Hepatocyte (in vitro differentiated cells): ENCODE results near the gene NCS1. TPM values are rescaled to one million over a fixed set of nuclear protein-coding genes. Genes with fewer than 3 reads are reported as not detected.

Experiments
- DNase-seq: peaks from one replicate; pipeline ENCODE4 v3.0.0-alpha.2; 2016; ENCODE audit warnings: low spot score
- H2AFZ ChIP-seq: fragments of 200-600 bp; sonication (generic); 2 replicates; pipeline ENCODE4 v1.6.0; 2016; ENCODE audit warnings: antibody characterized with exemption, mild to moderate bottlenecking
- H3K27ac ChIP-seq: fragments of 200-600 bp; sonication (generic); 2 replicates; pipeline ENCODE4 v1.5.1; 2016; ENCODE audit warnings: mild to moderate bottlenecking
- H3K27me3 ChIP-seq: fragments of 200-600 bp; sonication (generic); 2 replicates; pipeline ENCODE4 v1.6.1; 2016
- H3K36me3 ChIP-seq: fragments of 200-600 bp; sonication (generic); replicated peaks from 2 replicates; pipeline ENCODE4 v1.5.1; 2016; ENCODE audit warnings: low read depth; ENCODE audit not compliant: insufficient read depth
- H3K4me1 ChIP-seq: fragments of 200-600 bp; sonication (generic); 2 replicates; pipeline ENCODE4 v1.5.1; 2016; ENCODE audit warnings: mild to moderate bottlenecking, moderate library complexity; ENCODE audit not compliant: insufficient read depth
- H3K4me2 ChIP-seq: fragments of 200-600 bp; sonication (generic); 2 replicates; pipeline ENCODE4 v1.6.0; 2016
- H3K4me3 ChIP-seq: fragments of 200-600 bp; sonication (generic); 2 replicates; pipeline ENCODE4 v1.5.1; 2016; ENCODE audit warnings: mild to moderate bottlenecking
- H3K79me2 ChIP-seq: fragments of 200-600 bp; sonication (generic); 2 replicates; pipeline ENCODE4 v1.6.0; 2017; ENCODE audit warnings: mild to moderate bottlenecking
- H3K9me2 ChIP-seq: fragments of 200-600 bp; sonication (generic); replicated peaks from 2 replicates; pipeline ENCODE4 v1.6.0; 2017; ENCODE audit warnings: mild to moderate bottlenecking; ENCODE audit not compliant: insufficient read depth
- H3K9me3 ChIP-seq: fragments of 200-600 bp; sonication (generic); 2 replicates; pipeline ENCODE4 v1.5.1; 2016; ENCODE audit warnings: low read depth, mild to moderate bottlenecking
- H4K20me1 ChIP-seq: fragments of 200-600 bp; sonication (generic); 2 replicates; pipeline ENCODE4 v1.6.0; 2016; ENCODE audit warnings: mild to moderate bottlenecking; ENCODE audit not compliant: insufficient read depth, poor library complexity, severe bottlenecking
- EZH2 ChIP-seq: fragments of 200-600 bp; sonication (generic); IDR thresholded peaks from 2 replicates; pipeline ENCODE4 v1.6.1; 2016; ENCODE audit warnings: antibody characterized with exemption, mild to moderate bottlenecking, borderline replicate concordance
- EZH2phosphoT487 ChIP-seq: fragments of 200-600 bp; sonication (generic); IDR thresholded peaks from one replicate; pipeline ENCODE4 v1.6.1; 2018; ENCODE audit warnings: antibody characterized with exemption, mild to moderate bottlenecking, low read depth, moderate library complexity; ENCODE audit not compliant: unreplicated experiment, severe bottlenecking
- WGBS: methylation state at CpG from one replicate; pipeline ENCODE4 v1.1.6; 2016; ENCODE audit warnings: low lambda C conversion rate; ENCODE audit errors: missing lambda C conversion rate; 5-methylcytosine and 5-hydroxymethylcytosine counted together
- polyA plus RNA-seq: library from polyadenylated mRNA; unstranded; fragments of >200 nt; fragmentation: Nextera tagmentation; extraction: Ambion mirVana; gene quantifications from 2 replicates; pipeline ENCODE4 v1.2.1, GENCODE V29; 2016
- total RNA-seq: library from RNA; depleted of rRNA; stranded (reverse); fragments of >200 nt; gene quantifications from 2 replicates; pipeline ENCODE4 v1.2.3, GENCODE V29; 2014
- TF ChIP-seq, protein P1 (sequence below): fragments of 200-600 bp; sonication (generic); IDR thresholded peaks from 2 replicates; pipeline ENCODE4 v1.5.1; 2016; ENCODE audit warnings: antibody characterized with exemption, mild to moderate bottlenecking; ENCODE audit not compliant: poor library complexity

Gene NCS1
- total and polyA plus RNA-seq, 2 experiments from 2014 or later = 16.8 to 25.3 TPM

DNA sequence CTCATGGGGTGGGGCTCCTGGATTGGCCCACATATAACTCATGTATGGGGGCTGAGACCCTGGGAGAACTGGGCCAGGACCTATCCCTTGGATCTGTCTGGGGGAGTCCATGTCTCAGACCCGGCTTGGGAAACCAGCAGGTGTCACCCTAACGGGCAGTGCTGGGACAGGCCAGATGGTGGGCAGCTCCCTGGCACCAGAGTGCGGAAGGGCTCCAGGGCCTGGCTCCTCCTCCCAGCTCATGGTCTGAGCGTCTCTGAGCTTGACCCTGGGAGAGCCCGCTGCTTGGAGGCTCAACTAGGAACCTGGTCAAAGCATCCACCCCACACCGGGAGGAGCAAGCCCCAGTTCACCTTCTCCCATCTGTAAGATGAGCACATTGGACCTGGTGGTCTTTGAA, 15.5 kb upstream of the NCS1 start:
- no peaks in the 10 kb centered on the region for H3K9me2 ChIP-seq
- no peaks in the 10 kb centered on the region for H3K9me3 ChIP-seq
- H3K79me2 ChIP-seq = no peaks in the 10 kb centered on the region
- DNase-seq = no peak
- no peak overlapping the region for H2AFZ ChIP-seq
- H3K4me3 ChIP-seq = no peak overlapping the region
- no peaks in the 10 kb centered on the region for H3K4me1 ChIP-seq
- H3K27ac ChIP-seq = no peak overlapping the region
- H3K36me3 ChIP-seq = no peaks in the 10 kb centered on the region
- WGBS = 82% methylated on average over 6 of the region's 6 CpGs
- no peaks in the 10 kb centered on the region for H3K27me3 ChIP-seq
- TF ChIP-seq EZH2 = no peak
- TF ChIP-seq, protein P1, sequence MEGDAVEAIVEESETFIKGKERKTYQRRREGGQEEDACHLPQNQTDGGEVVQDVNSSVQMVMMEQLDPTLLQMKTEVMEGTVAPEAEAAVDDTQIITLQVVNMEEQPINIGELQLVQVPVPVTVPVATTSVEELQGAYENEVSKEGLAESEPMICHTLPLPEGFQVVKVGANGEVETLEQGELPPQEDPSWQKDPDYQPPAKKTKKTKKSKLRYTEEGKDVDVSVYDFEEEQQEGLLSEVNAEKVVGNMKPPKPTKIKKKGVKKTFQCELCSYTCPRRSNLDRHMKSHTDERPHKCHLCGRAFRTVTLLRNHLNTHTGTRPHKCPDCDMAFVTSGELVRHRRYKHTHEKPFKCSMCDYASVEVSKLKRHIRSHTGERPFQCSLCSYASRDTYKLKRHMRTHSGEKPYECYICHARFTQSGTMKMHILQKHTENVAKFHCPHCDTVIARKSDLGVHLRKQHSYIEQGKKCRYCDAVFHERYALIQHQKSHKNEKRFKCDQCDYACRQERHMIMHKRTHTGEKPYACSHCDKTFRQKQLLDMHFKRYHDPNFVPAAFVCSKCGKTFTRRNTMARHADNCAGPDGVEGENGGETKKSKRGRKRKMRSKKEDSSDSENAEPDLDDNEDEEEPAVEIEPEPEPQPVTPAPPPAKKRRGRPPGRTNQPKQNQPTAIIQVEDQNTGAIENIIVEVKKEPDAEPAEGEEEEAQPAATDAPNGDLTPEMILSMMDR = no peak
- TF ChIP-seq EZH2phosphoT487 = no peak
- H3K4me2 ChIP-seq = no peak overlapping the region
- H4K20me1 ChIP-seq = no peaks in the 10 kb centered on the region

DNA sequence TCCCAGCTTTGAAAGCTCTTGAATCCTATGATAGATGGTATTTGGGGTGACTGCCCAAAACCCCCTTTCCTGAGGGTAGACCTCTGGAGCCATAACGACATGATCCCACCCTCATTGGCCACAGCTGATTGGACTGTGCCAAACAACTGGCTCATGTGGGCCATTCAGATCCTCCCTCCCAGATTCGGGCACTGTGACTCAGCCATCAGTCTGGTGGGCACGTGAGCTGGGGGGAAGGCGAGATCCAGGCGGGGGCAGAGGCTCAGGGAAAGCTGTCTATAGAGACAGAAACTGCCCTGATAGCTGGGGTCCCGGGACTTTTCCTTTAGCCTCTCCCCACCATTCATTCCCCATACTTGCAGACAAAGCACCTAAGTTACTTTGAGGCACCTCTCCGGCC, 15.1 kb upstream of the NCS1 start:
- Histone ChIP-seq H3K4me1 (no peaks in the 10 kb centered on the region), H4K20me1 (no peaks in the 10 kb centered on the region), H3K27ac (no peak overlapping the region), H3K9me3 (no peaks in the 10 kb centered on the region), H3K36me3 (no peaks in the 10 kb centered on the region), H3K9me2 (no peaks in the 10 kb centered on the region), H2AFZ (no peak overlapping the region), H3K79me2 (no peaks in the 10 kb centered on the region), H3K4me3 (no peak overlapping the region), H3K4me2 (no peak overlapping the region), H3K27me3 (no peaks in the 10 kb centered on the region)
- TF ChIP-seq EZH2phosphoT487 (no peak), EZH2 (no peak)
- TF ChIP-seq, protein P1 = no peak
- no peak for DNase-seq
- 85% methylated on average over 7 of the region's 7 CpGs for WGBS

DNA sequence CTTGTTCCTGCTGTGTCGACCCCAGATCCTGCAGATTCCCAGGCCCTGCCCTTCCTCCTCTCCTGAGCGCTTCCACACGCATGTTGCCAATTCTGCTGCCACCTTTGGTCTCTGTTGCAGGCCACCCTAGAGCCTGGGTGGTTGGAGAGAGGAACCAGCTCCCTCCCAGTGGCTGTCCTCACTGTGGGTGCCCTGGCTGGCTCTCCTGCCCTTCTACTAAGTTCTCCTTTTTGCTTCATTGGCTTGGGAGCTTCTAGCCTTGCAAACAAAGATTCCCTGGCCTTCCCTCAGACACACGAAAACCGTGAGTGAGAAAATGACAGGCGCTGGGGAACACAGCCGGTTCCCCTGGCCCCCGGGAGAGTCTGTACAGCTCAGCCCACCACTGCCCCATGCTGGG, 14.2 kb upstream of the NCS1 start:
- no peaks in the 10 kb centered on the region for H3K9me2 ChIP-seq
- H3K4me2 ChIP-seq = no peak overlapping the region
- TF ChIP-seq EZH2phosphoT487 = no peak
- TF ChIP-seq, protein P1 = no peak
- no peak for TF ChIP-seq EZH2
- H2AFZ ChIP-seq = no peak overlapping the region
- WGBS = 89% methylated on average over 8 of the region's 8 CpGs
- no peaks in the 10 kb centered on the region for H3K9me3 ChIP-seq
- H3K36me3 ChIP-seq = no peaks in the 10 kb centered on the region
- no peak overlapping the region for H3K27ac ChIP-seq
- H3K79me2 ChIP-seq = no peaks in the 10 kb centered on the region
- no peaks in the 10 kb centered on the region for H3K4me1 ChIP-seq
- no peaks in the 10 kb centered on the region for H4K20me1 ChIP-seq
- no peaks in the 10 kb centered on the region for H3K27me3 ChIP-seq
- DNase-seq = no peak
- H3K4me3 ChIP-seq = no peak overlapping the region

DNA sequence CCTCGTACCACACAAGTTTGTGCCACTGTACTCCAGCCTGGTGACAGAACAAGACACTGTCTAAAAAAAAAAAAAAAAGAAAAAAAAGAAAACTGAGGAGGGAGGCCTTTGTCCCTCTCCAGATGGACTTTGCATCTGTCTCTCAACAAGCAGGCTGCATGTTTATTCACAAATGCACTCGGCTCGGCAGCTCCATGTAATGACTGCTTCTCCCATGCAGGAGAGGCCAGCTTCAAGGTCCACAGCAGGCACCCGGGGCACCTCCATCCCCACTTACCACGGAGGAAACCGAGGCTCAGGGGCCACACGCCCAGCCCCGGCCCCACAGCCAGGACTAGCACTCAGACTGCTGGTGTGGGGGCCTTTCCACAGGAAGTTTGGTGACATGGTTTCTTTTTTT, 13.1 kb upstream of the NCS1 start:
- no peak overlapping the region for H3K4me3 ChIP-seq
- H3K4me1 ChIP-seq = no peaks in the 10 kb centered on the region
- peak overlapping the region; percentile 36 for H3K27ac ChIP-seq
- H3K79me2 ChIP-seq = no peaks in the 10 kb centered on the region
- TF ChIP-seq, protein P1 = no peak
- no peak for TF ChIP-seq EZH2
- no peak for TF ChIP-seq EZH2phosphoT487
- H3K9me3 ChIP-seq = no peaks in the 10 kb centered on the region
- H3K27me3 ChIP-seq = no peaks in the 10 kb centered on the region
- no peaks in the 10 kb centered on the region for H4K20me1 ChIP-seq
- WGBS = 64% methylated on average over 8 of the region's 8 CpGs
- no peak overlapping the region for H2AFZ ChIP-seq
- H3K4me2 ChIP-seq = no peak overlapping the region
- DNase-seq = peak; percentile 66
- no peaks in the 10 kb centered on the region for H3K36me3 ChIP-seq
- H3K9me2 ChIP-seq = no peaks in the 10 kb centered on the region
